ENCODE data around the gene CMTM4. TPM values are rescaled to one million over a fixed set of nuclear protein-coding genes. Genes with fewer than 3 reads are reported as not detected.
A peak's percentile ranks its signal among the peaks of the same experiment; 100 is the strongest.

Gene CMTM4
- total and polyA plus RNA-seq, 7 experiments from 2014 or later: 0.07 to 2.5 (median 1.7) TPM

DNA sequence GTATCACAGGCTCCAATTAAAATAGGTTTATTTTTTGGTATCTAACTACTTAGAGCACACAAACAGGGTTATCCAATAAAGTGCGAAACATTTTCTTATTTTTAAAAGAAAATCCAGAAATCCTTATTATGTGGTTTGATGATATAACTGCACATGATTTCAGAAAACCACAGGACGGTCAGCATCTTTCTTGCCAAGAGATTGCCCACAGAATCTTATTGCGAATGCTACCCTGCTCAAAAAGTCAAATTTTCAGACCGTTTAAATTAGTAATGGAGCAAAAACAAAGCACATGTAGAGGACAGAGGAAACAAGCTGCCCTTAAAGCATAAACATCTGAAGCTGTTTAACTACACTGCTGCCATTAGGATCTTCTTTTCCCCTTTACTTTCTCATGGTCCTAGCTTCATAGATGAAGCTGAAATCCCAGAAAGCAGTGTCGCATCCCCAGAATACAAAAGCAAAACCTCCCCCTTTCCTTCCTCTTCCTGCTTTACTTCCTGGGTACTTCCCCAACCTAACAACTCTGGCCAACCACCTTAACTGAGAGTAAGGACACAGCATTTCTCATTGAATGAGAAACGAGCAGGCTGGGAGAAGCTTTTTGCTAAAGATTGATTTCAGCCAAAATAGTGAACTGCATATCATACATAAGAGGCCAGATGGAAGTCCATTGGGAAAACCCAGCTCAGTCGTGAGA, 43.7 kb downstream of the CMTM4 start:
- no peaks in the 10 kb centered on the region for H3K36me3 Mint-ChIP-seq
- H3K27ac Mint-ChIP-seq: no peak overlapping the region
- Histone ChIP-seq H3K27ac (ENCODE audit: low read depth, low read length) (no peak overlapping the region), H3K27me3 (ENCODE audit: control insufficient read depth in 2 of 2, insufficient read depth in 2 of 2, low read length in 2 of 2) (no peaks in the 10 kb centered on the region), H3K4me1 (ENCODE audit: control insufficient read depth in 2 of 2, insufficient read depth in 2 of 2, low read length in 2 of 2) (peaks cover 0 to 5% of the 10 kb centered on the region in 2 donors), H3K9me3 (ENCODE audit: control insufficient read depth in 2 of 3, low read length in 3 of 3) (no peaks in the 10 kb centered on the region), H3K36me3 (ENCODE audit: control insufficient read depth in 2 of 3, insufficient read depth in 3 of 3, low read length in 3 of 3) (no peaks in the 10 kb centered on the region), H3K4me3 (ENCODE audit: low read length) (no peak overlapping the region)
- no peak overlapping the region for H3K4me3 Mint-ChIP-seq
- DNase-seq (no peak), ATAC-seq (no peak)
- peaks cover 0 to 1% (median 0%) of the 10 kb centered on the region in 11 donors for H3K9me3 Mint-ChIP-seq
- intact Hi-C loops (cut with micrococcal nuclease): loop anchor here (5.0 kb wide), 2 partner anchors 44 to 101 kb away; partner anchors contain the start of genes CKLF (in 1 of the 2), CMTM4 (in 1 of the 2) and TK2 (in 1 of the 2)
- ChIA-PET POLR2A (interaction anchor here (0.8 kb wide), 1 partner anchor 12 kb away, joined by 3 read pairs; no protein-coding TSS in a partner anchor), CTCF (interaction anchor here (0.6 to 0.7 kb wide), 3 partner anchors 40 to 309 kb away, joined by 3 to 4 read pairs (median 3); no protein-coding TSS in a partner anchor)
- peaks cover 4 to 20% (median 12%) of the 10 kb centered on the region in 5 donors for H3K27me3 Mint-ChIP-seq
- H3K4me1 Mint-ChIP-seq: peaks cover 0 to 15% (median 9%) of the 10 kb centered on the region in 7 donors

- Histone ChIP-seq H3K4me1 (ENCODE audit: control insufficient read depth in 2 of 2, insufficient read depth in 2 of 2, low read length in 2 of 2) (peaks cover 0 to 5% of the 10 kb centered on the region in 2 donors), H3K36me3 (ENCODE audit: control insufficient read depth in 2 of 3, insufficient read depth in 3 of 3, low read length in 3 of 3) (no peaks in the 10 kb centered on the region), H3K27ac (ENCODE audit: low read depth, low read length) (no peak overlapping the region), H3K4me3 (ENCODE audit: low read length) (no peak overlapping the region), H3K27me3 (ENCODE audit: control insufficient read depth in 2 of 2, insufficient read depth in 2 of 2, low read length in 2 of 2) (no peaks in the 10 kb centered on the region), H3K9me3 (ENCODE audit: control insufficient read depth in 2 of 3, low read length in 3 of 3) (no peaks in the 10 kb centered on the region)
- no peaks in the 10 kb centered on the region for H3K36me3 Mint-ChIP-seq
- ATAC-seq (no peak), DNase-seq (no peak)
- ChIA-PET CTCF (interaction anchor here (0.6 to 2.3 kb wide), 7 partner anchors 9 to 200 kb away, joined by 3 to 11 read pairs (median 4); partner anchors contain the start of gene NAE1), POLR2A (interaction anchor here (0.8 kb wide), 1 partner anchor 75 kb away, joined by 3 read pairs; no protein-coding TSS in a partner anchor)
- intact Hi-C loops (cut with micrococcal nuclease): loop anchor here (1.0 to 5.0 kb wide), 10 partner anchors 43 to 246 kb away; partner anchors contain the start of genes CMTM4 (in 2 of the 2), CKLF (in 1 of the 2), CMTM3 (in 1 of the 2) and TK2 (in 1 of the 2)
- no peak overlapping the region for H3K27ac Mint-ChIP-seq
- peaks cover 0 to 1% (median 0%) of the 10 kb centered on the region in 11 donors for H3K9me3 Mint-ChIP-seq
- peaks cover 4 to 20% (median 9%) of the 10 kb centered on the region in 5 donors for H3K27me3 Mint-ChIP-seq
- no peak overlapping the region for H3K4me3 Mint-ChIP-seq
- peaks cover 0 to 15% (median 9%) of the 10 kb centered on the region in 7 donors for H3K4me1 Mint-ChIP-seq
These were observed 44.6 kb downstream of the CMTM4 start for GRCh38 chr16:66651965-66652364.

DNA sequence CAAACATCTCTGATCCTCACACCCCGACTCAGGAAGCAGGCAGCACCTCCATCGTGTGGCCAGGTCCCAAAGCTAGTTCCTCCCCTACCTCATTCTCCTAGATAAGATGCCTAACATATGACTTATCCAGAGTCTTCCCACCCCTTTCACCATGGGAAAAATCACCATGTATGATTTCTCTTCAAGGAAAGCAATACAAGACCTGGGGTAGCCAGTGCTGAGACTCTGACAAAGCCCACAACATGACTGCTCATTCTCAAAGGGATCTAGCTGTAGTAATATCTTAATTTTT, 45.1 kb downstream of the CMTM4 start:
- no peaks in the 10 kb centered on the region for H3K36me3 Mint-ChIP-seq
- H3K27me3 Mint-ChIP-seq: peaks cover 4 to 16% (median 6%) of the 10 kb centered on the region in 5 donors
- DNase-seq (no peak), ATAC-seq (no peak)
- H3K27me3 ChIP-seq (ENCODE audit: control insufficient read depth in 2 of 2, insufficient read depth in 2 of 2, low read length in 2 of 2): no peaks in the 10 kb centered on the region
- no peaks in the 10 kb centered on the region for H3K36me3 ChIP-seq (ENCODE audit: control insufficient read depth in 2 of 3, insufficient read depth in 3 of 3, low read length in 3 of 3)
- H3K9me3 ChIP-seq (ENCODE audit: control insufficient read depth in 2 of 3, low read length in 3 of 3): no peaks in the 10 kb centered on the region
- H3K9me3 Mint-ChIP-seq: peaks cover 0 to 1% (median 0%) of the 10 kb centered on the region in 11 donors
- H3K27ac ChIP-seq (ENCODE audit: low read depth, low read length): no peak overlapping the region
- intact Hi-C loops (cut with micrococcal nuclease): loop anchor here (1.0 to 5.0 kb wide), 10 partner anchors 43 to 245 kb away; partner anchors contain the start of genes CMTM4 (in 2 of the 2), CKLF (in 1 of the 2), CMTM3 (in 1 of the 2) and TK2 (in 1 of the 2)
- peaks cover 0 to 15% (median 9%) of the 10 kb centered on the region in 7 donors for H3K4me1 Mint-ChIP-seq
- H3K4me1 ChIP-seq (ENCODE audit: control insufficient read depth in 2 of 2, insufficient read depth in 2 of 2, low read length in 2 of 2): peaks cover 0 to 5% of the 10 kb centered on the region in 2 donors
- H3K4me3 Mint-ChIP-seq: peak overlapping the region in 9 of 10 donors; percentile 50 to 86 (median 77)
- ChIA-PET CTCF (interaction anchor here (0.6 to 2.3 kb wide), 10 partner anchors 9 to 862 kb away, joined by 3 to 11 read pairs (median 4); partner anchors contain the start of gene NAE1), POLR2A (interaction anchor here (0.8 kb wide), 1 partner anchor 76 kb away, joined by 3 read pairs; no protein-coding TSS in a partner anchor)
- H3K27ac Mint-ChIP-seq: peak overlapping the region in 6 of 9 donors; percentile 41 to 71 (median 62)
- peak overlapping the region; percentile 44 for H3K4me3 ChIP-seq (ENCODE audit: low read length)

DNA sequence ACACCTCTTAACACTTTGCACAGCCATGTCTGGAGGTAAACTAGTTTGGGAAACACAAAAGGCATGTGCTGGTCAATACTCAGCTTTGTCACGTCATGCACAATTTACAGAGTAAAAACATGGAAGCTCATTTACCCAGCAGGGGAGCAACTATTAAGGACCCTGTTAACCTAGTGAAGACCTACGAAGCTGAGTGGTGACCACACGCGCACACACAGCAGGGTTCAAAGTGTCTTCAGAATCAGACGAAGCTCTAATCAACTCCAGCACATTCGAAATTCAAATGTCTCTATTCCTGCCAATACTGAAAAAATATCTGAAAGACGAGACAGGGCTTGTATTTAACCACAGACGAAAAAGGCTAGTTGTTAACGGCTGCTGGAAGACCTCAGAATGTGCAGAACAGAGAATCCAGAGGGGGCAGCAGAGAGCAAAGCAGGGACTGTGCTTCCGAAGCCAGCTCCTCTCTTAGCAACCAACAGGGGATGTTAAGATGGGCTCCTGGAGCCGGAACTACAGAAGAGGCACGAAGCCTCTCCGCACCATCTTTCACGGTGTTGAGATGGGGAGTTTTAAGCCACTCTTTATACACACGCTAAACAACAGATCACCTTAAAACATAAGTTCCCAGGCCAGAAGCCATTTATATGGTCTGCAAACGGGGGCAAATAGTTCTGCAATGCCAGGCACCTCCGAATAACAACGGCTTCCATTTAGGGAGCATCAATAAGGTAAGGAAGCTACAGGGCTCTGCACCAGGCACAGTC, 45.7 kb downstream of the CMTM4 start:
- H3K4me3 Mint-ChIP-seq: peak overlapping the region; percentile 50 to 86 (median 76)
- H3K9me3 Mint-ChIP-seq: peaks cover 0 to 1% (median 0%) of the 10 kb centered on the region in 11 donors
- DNase-seq (peak; percentile 57 to 87 (median 81)), ATAC-seq (peak; percentile 99)
- intact Hi-C loops (cut with micrococcal nuclease): loop anchor here (1.0 to 5.0 kb wide), 11 partner anchors 42 to 245 kb away; partner anchors contain the start of genes CMTM4 (in 2 of the 2), CKLF (in 1 of the 2), CMTM3 (in 1 of the 2) and TK2 (in 1 of the 2)
- POLR2A ChIA-PET: interaction anchor here (0.5 to 1.1 kb wide), 7 partner anchors 41 to 230 kb away, joined by 3 to 5 read pairs (median 3); no protein-coding TSS in a partner anchor
- no peaks in the 10 kb centered on the region for H3K36me3 ChIP-seq (ENCODE audit: control insufficient read depth in 2 of 3, insufficient read depth in 3 of 3, low read length in 3 of 3)
- no peak overlapping the region for H3K27ac ChIP-seq (ENCODE audit: low read depth, low read length)
- CTCF ChIA-PET: interaction anchor here (0.6 to 2.3 kb wide), 14 partner anchors 8 to 863 kb away, joined by 3 to 11 read pairs (median 4); partner anchors contain the start of gene NAE1
- peaks cover 0 to 5% of the 10 kb centered on the region in 2 donors for H3K4me1 ChIP-seq (ENCODE audit: control insufficient read depth in 2 of 2, insufficient read depth in 2 of 2, low read length in 2 of 2)
- peak overlapping the region in 6 of 9 donors; percentile 41 to 71 (median 62) for H3K27ac Mint-ChIP-seq
- H3K27me3 Mint-ChIP-seq: peaks cover 2 to 11% (median 6%) of the 10 kb centered on the region in 5 donors
- no peaks in the 10 kb centered on the region for H3K27me3 ChIP-seq (ENCODE audit: control insufficient read depth in 2 of 2, insufficient read depth in 2 of 2, low read length in 2 of 2)
- H3K4me1 Mint-ChIP-seq: peaks cover 0 to 15% (median 9%) of the 10 kb centered on the region in 7 donors
- no peaks in the 10 kb centered on the region for H3K36me3 Mint-ChIP-seq
- no peaks in the 10 kb centered on the region for H3K9me3 ChIP-seq (ENCODE audit: control insufficient read depth in 2 of 3, low read length in 3 of 3)
- H3K4me3 ChIP-seq (ENCODE audit: low read length): peak overlapping the region; percentile 44

DNA sequence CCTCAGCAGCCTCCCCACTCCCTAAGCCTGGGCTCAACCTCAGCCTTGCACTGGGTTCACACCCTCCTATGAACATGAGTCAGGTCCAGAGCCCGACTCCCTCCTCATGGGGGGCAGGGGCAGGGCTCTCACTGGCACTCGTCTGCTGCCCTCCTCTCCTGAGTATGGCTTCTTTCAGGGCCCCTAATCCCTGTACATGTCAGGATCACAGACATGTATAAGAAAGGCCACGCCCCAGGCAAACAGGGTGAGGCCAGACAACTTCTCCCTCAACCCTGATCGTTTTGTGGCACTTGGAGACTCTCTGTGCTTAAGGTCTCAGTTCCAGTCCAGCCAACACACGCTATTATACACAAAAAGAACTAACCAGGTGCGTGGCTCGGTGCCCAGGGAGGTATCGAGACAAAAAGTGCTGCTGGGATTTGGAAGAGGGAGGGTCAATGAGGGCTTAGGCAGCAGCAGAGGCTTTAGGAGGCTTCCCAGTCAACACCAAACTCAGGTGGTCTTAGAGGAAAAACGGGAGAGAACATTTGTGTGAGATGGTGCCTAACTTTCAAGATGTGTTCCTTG, 46.8 kb downstream of the CMTM4 start:
- intact Hi-C loops (cut with micrococcal nuclease): loop anchor here (1.0 to 5.0 kb wide), 6 partner anchors 41 to 241 kb away; partner anchors contain the start of genes CKLF (in 1 of the 2), CMTM3 (in 1 of the 2), CMTM4 (in 1 of the 2) and TK2 (in 1 of the 2)
- no peak overlapping the region for H3K4me3 Mint-ChIP-seq
- no peak for ATAC-seq
- peaks cover 0 to 1% (median 0%) of the 10 kb centered on the region in 11 donors for H3K9me3 Mint-ChIP-seq
- peaks cover 0 to 15% (median 9%) of the 10 kb centered on the region in 7 donors for H3K4me1 Mint-ChIP-seq
- H3K36me3 Mint-ChIP-seq: no peaks in the 10 kb centered on the region
- DNase-seq: no peak
- peaks cover 2 to 9% (median 4%) of the 10 kb centered on the region in 5 donors for H3K27me3 Mint-ChIP-seq
- peaks cover 0 to 5% of the 10 kb centered on the region in 2 donors for H3K4me1 ChIP-seq (ENCODE audit: control insufficient read depth in 2 of 2, insufficient read depth in 2 of 2, low read length in 2 of 2)
- H3K27me3 ChIP-seq (ENCODE audit: control insufficient read depth in 2 of 2, insufficient read depth in 2 of 2, low read length in 2 of 2): no peaks in the 10 kb centered on the region
- no peak overlapping the region for H3K4me3 ChIP-seq (ENCODE audit: low read length)
- POLR2A ChIA-PET: interaction anchor here (0.5 kb wide), 1 partner anchor 240 kb away, joined by 3 read pairs; no protein-coding TSS in a partner anchor
- no peak overlapping the region for H3K27ac Mint-ChIP-seq
- H3K27ac ChIP-seq (ENCODE audit: low read depth, low read length): no peak overlapping the region
- no peaks in the 10 kb centered on the region for H3K9me3 ChIP-seq (ENCODE audit: control insufficient read depth in 2 of 3, low read length in 3 of 3)
- CTCF ChIA-PET: interaction anchor here (0.7 to 2.3 kb wide), 2 partner anchors 41 to 254 kb away, joined by 3 to 11 read pairs; no protein-coding TSS in a partner anchor
- no peaks in the 10 kb centered on the region for H3K36me3 ChIP-seq (ENCODE audit: control insufficient read depth in 2 of 3, insufficient read depth in 3 of 3, low read length in 3 of 3)

Data from naive thymus-derived CD4-positive, alpha-beta T cell (primary cell).